Stimulated activated CD8-positive, alpha-beta memory T cell treated with anti-CD3 and anti-CD28 coated beads, Interleukin-4, amount 100 ng/mL, for 1 hour (primary cell): Measurements from ENCODE around the gene LIF.
A peak's percentile ranks its signal among the peaks of the same experiment; 100 is the strongest.
"Not testable (repeated sequence)": the region's sequence is repeated elsewhere in the genome, so short reads cannot be mapped to it uniquely, and the experiment has no call there.

Experiments
- DNase-seq, 2 donors: peaks; one replicate each; pipeline ENCODE4 v3.0.0-alpha.2; 2020; ENCODE audit warnings: low read depth in 2 of 2, low spot score in 1 of 2

LIF gene

GRCh38 chr22:30227438-30228228 is 18.9 kb downstream of the LIF start:
- DNase-seq: no peak

DNA sequence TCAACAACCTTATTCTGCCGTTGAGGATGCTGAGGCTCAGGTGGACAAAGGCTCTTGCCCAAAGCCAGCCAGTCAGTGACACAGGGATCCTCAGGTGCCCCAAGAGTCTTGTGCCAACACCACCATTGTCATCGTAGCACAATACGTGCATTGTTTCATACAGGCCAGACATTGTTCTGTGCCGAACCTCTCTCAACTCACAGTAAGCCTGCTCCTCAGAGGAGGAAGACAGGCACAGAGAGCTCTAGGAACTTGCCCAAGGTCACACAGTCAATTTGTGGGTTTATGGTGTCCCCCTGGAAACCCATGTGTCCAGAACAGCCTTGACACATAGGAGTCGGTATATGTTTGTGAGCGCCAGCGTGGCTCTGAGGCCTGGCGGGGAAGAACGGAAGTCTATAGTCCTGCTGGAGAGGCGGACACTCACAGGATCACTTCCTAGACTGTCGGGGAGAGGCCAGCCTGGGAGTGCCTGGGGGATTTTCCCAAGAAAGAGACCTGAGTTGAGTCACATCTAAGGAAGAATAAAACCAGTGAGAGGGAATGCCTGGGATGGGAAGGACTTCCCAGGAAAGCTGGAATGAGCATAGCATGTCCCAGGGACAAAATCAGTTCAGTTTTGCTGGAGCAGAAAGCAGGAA is 20.2 kb downstream of the LIF start:
- no peak for DNase-seq

DNA sequence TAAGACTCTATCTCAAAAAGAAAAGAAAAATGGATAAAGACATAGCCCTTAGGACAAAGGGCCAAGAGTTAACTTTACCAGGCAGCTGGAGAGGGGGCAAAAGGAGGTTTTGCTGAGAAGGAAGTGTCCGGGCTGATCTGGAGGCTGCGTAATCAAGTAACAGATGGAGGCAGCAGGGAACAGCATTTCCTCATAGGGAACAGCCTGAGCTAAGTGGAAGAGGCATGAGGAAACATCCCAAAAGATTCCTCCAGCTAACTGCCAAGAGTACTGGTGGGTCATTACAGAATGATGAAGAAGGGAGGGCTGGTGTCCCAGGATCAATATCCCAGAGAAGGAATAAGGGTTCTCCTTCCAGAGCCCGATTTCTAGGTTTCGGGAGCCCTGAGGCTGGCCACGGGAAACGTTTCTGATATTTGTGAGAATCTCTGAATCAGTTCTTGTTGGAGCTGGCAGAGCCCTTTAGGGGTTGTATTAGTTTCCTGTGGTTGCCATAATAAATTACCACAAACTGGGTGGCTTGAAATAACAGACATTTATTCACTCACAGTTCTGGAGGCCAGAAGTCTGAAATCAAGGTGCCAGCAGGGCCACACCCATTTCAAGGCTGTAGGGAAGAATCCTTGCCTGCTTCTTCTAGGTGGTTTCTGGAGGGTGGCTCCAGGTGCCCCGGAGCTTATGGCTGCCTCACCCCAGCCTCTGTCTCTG is 21.2 kb downstream of the LIF start:
- no peak for DNase-seq

DNA sequence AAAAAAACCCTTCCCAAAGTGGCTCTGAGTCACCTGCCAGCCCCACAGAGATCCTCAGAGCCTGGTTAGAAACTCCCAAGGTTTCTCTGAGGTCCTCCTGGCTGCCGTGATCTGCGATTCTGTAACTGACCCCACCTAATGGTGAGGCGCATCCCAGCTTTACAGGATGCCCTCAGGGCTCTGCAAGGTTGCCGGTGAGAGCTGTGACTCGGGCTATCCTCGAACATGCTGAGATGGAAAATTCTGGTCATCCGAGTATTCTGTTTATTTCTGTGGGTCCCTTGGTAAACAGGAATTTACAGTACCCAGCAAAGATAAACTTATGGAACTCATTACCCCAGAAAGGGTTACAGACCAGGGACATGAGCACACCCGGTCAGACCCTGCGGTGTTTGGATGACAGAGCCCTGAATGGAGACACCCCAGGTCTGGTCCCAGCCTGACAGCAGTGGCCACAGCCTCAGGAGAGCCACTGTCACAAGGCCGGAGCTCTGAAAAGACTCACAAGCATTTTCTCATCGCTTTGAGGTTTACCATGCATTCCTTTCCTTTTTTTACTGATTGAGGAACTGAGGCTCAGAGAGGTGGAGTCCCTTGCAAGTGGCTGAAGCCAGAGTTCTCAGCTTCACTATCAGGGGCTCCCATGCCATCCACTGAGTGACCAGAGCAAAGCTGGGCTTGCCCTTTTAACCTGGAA is 22.2 kb downstream of the LIF start:
- no peak for DNase-seq

DNA sequence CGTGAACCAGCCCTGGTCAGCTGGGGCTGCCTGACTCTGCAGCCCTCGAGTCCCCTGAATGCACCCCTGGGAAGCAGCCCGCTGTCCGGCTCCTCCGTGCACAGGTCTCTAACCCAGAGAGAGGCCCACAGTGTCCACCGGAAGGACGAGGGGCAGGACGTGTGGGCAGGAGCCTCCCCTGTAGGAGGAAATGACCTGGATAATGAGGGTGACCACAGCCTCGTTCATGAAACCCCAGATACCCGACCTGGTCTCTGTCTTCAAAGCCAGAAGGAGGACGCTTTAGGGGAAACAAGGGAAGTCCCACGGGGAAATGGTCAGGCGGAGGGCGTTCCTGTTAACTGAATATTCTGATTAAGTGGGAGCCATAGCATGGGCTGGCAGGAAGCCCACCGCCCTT is 23.3 kb downstream of the LIF start:
- no peak for DNase-seq

DNA sequence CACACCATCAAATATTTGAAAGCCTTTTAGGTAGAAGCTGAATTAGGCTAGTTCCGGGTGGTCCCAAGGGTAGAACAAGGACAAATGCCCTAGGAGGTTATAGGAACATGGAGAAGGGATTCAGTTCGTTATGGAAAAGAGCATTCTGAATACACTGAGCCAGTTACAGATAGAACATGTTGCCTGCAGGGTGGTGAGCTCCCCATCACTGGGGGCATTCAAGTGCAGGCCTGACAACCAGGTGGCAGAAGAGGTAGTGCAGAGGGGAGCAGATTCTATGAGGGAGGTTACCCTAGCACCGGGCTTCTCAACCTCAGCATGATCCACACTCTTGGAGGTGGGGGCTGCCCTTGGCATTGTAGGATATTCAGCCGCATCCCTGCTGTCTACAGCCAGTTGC is 24.2 kb downstream of the LIF start:
- DNase-seq: no peak

DNA sequence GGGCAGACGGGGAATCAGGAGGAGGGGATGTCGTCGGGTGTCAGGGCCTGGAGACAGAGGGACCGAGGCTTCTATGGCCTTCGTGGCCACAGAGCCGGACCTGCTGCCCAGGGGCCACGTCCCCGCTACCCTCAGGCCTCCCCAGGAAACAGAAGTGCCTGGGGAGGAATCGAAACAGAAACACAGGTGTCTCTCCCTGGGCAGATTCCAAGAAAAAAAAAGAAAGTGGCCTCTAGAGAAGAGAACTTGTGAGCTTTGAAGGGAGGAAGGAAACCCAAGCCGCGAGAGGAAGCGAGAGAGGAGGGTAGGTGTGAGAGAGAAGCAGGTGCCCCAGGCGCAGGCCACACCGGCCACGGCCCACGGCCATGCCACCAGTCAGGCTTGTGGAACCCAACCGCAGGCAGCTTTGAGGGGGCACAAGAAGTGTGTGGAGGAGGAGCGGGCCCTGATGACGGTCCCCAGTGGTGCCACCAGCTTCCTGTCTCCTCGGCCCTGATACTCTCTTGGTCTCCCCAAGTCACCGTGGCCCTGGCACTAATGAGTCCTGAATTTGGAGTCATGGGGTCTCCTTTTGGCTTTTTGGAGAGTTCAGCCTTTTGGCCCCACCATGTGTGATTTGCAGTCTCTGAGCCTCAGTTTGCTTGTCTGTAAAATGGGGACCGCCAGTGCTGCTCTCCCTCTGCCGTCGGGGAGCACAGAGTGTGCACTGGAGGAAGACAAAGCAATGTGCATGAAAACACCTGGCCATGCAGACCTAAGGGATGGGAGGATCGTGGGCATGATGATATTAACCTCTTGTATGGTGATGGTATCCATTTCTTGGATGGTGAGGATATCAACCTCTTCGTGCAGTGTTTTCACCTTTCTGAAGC is 25.2 kb downstream of the LIF start:
- peak; percentile 13 to 24 for DNase-seq

GRCh38 chr22:30220338-30221012 is 26.1 kb downstream of the LIF start:
- DNase-seq: no peak

DNA sequence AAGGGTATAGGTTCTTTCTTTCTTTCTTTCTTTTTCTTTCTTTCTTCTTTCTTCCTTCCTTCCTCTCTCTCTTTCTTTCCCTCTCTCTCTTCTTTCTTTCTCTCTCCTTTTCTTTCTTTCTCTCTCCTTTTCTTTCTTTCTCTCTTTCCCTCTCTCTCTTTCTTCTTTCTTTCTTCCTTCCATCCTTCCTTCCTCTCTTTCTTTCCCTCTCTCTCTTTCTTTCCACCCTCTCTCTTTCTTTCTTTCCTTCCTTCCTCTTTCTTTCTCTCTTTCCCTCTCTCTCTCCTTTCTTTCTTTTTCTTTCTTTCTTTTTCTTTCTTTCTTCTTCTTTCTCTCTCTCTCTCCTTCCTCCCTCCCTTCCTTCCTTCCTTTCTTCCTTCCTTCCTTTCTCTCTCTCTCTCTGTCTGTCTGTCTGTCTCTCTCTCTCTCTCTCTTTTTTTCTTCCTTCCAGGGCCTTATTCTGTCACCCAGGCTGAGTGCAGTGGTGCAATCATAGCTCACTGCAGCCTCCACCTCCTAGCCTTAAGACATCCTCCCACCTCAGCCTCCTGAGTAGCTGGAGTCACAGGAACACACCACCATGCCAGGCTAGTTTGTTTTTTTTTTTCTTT is 26.8 kb downstream of the LIF start:
- no peak for DNase-seq

DNA sequence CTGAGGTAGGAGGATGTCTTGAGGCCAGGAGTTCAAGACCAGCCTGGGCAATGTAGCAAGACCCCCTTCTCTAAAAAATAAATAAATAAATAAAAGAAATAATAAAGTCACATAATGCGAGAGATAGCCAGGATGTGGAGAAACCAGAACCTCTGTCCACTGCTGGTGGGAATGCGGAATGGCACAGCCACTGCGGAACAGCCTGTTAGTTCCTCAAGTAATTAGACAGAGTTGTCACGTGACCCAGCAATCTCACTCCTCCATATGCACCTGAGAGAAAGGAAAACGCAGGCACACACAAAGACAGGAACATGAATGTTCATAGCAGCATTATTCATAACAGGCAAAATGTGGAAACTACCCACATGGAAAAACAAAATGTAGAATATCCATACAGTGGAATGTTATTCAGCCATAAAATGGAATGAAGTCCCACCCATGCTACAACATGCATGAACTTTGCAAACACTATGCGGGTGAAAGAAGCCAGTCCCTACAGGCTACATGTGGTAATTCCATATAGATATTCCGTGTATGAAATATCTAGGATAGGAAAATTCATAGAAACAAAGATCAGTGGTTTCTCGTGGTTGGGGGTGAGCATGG is 27.4 kb downstream of the LIF start:
- DNase-seq: no peak

GRCh38 chr22:30217698-30218560 is 28.6 kb downstream of the LIF start:
- no peak for DNase-seq

DNA sequence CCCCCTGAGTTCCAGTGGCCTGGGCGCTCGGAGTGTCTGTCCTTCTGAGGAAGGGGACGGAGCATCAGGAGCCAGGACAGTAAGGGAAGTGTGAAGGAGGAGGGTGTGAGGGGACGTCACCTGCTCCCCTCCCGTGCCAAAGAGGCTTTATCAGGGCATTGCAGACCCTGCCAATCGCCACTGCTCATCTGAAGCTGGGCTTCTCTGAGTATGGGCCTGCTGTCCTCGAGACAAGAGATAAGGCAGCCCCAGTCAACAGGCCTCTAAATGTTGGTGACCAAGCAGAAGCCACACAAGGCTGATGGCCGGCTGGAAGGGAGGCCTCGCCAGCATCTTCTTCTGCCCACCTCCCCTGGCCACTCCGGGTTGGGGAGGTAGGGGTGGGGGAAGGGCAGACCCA is 29.8 kb downstream of the LIF start:
- DNase-seq: no peak

GRCh38 chr22:30216272-30216671 is 30.3 kb downstream of the LIF start:
- not testable (repeated sequence) for DNase-seq

- no peak for DNase-seq
These were observed 31.7 kb downstream of the LIF start for GRCh38 chr22:30214703-30215407.

DNA sequence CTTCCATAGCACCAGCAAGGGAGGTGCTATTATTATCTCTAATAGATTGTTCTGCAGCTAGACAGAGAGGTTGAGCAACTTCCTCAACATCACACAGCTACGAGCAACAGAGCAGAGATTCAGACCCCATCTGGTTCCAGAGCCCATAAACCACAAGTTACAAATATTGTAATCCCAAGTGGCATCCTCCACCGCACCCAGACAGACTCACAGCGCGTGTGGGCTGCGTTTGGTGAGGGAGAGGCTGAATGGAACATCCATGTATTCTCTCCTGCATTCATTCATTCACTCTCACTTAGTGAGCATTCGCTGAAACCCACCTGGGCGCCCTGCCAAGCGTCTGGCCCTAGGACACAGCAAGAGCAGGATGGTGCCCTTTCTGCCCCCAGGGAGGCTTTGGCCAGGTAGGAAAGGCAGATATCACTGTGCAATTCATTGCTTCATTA is 33.5 kb downstream of the LIF start:
- DNase-seq: no peak

GRCh38 chr22:30212363-30212995 is 34.1 kb downstream of the LIF start:
- DNase-seq: no peak
